Measurements from ENCODE around the gene ALDH3A2.

The ALDH3A2 gene

DNA sequence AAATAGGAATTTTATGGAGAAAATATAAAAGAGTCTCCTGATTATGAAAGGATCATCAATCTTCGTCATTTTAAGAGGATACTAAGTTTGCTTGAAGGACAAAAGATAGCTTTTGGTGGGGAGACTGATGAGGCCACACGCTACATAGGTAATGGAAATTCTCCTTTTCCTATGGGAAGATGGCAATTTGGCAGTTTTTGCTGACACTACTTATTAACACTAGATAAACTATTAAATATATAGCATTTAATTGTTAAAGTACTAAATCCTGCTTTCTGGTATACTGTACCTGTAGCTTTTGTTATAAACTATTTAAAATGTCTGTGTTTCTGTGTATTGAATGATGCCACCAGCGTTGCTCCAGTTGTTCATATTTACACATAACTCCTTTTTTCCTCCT is 12.6 kb downstream of the ALDH3A2 start:
- peaks cover 32 to 68% of the 10 kb centered on the region in 2 experiments for H3K36me3 ChIP-seq (ENCODE audit: control insufficient read depth in 2 of 2, insufficient read depth in 1 of 2, low read length in 2 of 2)
- ChIA-PET POLR2A (interaction anchor here (0.7 to 2.5 kb wide), 2 partner anchors 12 to 84 kb away, joined by 3 to 12 read pairs; partner anchors contain the start of gene ALDH3A2), CTCF (interaction anchor here (0.6 to 1.6 kb wide), 5 partner anchors 8 to 101 kb away, joined by 3 to 7 read pairs (median 4); partner anchors contain the start of gene ALDH3A2)
- H3K4me1 ChIP-seq (ENCODE audit: control insufficient read depth, insufficient read depth, low read length) = peaks cover 3% of the 10 kb centered on the region; the same call in 1 of the 2 replicates
- TF ChIP-seq ZNF24 (tag by site-specific recombination; IDR thresholded peaks at IDR 0.05) = no peak
- TF ChIP-seq, protein P1, sequence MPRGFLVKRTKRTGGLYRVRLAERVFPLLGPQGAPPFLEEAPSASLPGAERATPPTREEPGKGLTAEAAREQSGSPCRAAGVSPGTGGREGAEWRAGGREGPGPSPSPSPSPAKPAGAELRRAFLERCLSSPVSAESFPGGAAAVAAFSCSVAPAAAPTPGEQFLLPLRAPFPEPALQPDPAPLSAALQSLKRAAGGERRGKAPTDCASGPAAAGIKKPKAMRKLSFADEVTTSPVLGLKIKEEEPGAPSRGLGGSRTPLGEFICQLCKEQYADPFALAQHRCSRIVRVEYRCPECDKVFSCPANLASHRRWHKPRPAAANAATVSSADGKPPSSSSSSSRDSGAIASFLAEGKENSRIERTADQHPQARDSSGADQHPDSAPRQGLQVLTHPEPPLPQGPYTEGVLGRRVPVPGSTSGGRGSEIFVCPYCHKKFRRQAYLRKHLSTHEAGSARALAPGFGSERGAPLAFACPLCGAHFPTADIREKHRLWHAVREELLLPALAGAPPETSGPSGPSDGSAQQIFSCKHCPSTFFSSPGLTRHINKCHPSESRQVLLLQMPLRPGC (tag by site-specific recombination; IDR thresholded peaks at IDR 0.05) = no peak
- no peak for TF ChIP-seq ZNF239 (tag by site-specific recombination; IDR thresholded peaks at IDR 0.05)
- no peak for TF ChIP-seq ZFP69B (tag by site-specific recombination; IDR thresholded peaks at IDR 0.05)
- TF ChIP-seq ZNF350 (tag by site-specific recombination; IDR thresholded peaks at IDR 0.05) = no peak
- no peak overlapping the region for H3K27ac ChIP-seq (ENCODE audit: extremely low read depth, low read depth, low read length)
- no peak overlapping the region for H3K4me3 ChIP-seq (ENCODE audit: low read depth, low read length)
- H3K9me3 ChIP-seq (ENCODE audit: control insufficient read depth, insufficient read depth, low read depth, low read length) = no peaks in the 10 kb centered on the region

DNA sequence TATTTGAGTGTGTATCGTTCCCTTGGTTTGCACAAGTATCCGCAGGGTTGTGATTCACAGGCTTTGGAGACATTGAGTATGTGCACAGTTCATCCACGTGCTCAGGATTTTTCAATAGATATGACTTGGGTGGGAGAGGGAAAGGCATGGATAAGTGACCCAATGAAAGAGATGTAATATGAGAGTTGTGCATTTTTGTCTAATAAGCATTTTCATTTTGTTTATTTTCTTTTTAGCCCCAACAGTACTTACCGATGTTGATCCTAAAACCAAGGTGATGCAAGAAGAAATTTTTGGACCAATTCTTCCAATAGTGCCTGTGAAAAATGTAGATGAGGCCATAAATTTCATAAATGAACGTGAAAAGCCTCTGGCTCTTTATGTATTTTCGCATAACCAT is 14.5 kb downstream of the ALDH3A2 start:
- H3K9me3 ChIP-seq (ENCODE audit: control insufficient read depth, insufficient read depth, low read depth, low read length) = no peaks in the 10 kb centered on the region
- ChIA-PET POLR2A (interaction anchor here (2.9 kb wide), 1 partner anchor 14 kb away, joined by 12 read pairs; the partner anchor contains the start of gene ALDH3A2), CTCF (interaction anchor here (0.6 kb wide), 1 partner anchor 716 kb away, joined by 5 read pairs; no protein-coding TSS in a partner anchor)
- peaks cover 3% of the 10 kb centered on the region; the same call in 1 of the 2 replicates for H3K4me1 ChIP-seq (ENCODE audit: control insufficient read depth, insufficient read depth, low read length)
- TF ChIP-seq HOXC10 (CRISPR knock-in tag; IDR thresholded peaks at IDR 0.05) (no peak), ZNF426 (tag by site-specific recombination; IDR thresholded peaks at IDR 0.05) (no peak), ZNF19 (tag by site-specific recombination; IDR thresholded peaks at IDR 0.05; ENCODE audit: low read depth) (no peak), ZNF837 (tag by site-specific recombination; IDR thresholded peaks at IDR 0.05) (no peak), ZNF292 (tag by site-specific recombination; IDR thresholded peaks at IDR 0.05; ENCODE audit: borderline replicate concordance, low read depth) (no peak), SP3 (tag by site-specific recombination; IDR thresholded peaks at IDR 0.05) (no peak), ZNF514 (tag by site-specific recombination; IDR thresholded peaks at IDR 0.05) (no peak), ZNF488 (tag by site-specific recombination; IDR thresholded peaks at IDR 0.05) (no peak), HOXA7 (CRISPR knock-in tag; IDR thresholded peaks at IDR 0.05; ENCODE audit: borderline replicate concordance) (no peak), GLIS2 (tag by site-specific recombination; IDR thresholded peaks at IDR 0.05) (no peak), ZNF324 (tag by site-specific recombination; IDR thresholded peaks at IDR 0.05) (no peak), ZNF529 (tag by site-specific recombination; IDR thresholded peaks at IDR 0.05; ENCODE audit: insufficient replicate concordance) (no peak), ZXDB (tag by site-specific recombination; IDR thresholded peaks at IDR 0.05) (no peak), ZNF311 (tag by site-specific recombination; IDR thresholded peaks at IDR 0.05; ENCODE audit: borderline replicate concordance) (no peak), ZNF121 (tag by site-specific recombination; IDR thresholded peaks at IDR 0.05) (no peak), ZBTB1 (tag by site-specific recombination; IDR thresholded peaks at IDR 0.05) (no peak)
- TF ChIP-seq, protein P2, sequence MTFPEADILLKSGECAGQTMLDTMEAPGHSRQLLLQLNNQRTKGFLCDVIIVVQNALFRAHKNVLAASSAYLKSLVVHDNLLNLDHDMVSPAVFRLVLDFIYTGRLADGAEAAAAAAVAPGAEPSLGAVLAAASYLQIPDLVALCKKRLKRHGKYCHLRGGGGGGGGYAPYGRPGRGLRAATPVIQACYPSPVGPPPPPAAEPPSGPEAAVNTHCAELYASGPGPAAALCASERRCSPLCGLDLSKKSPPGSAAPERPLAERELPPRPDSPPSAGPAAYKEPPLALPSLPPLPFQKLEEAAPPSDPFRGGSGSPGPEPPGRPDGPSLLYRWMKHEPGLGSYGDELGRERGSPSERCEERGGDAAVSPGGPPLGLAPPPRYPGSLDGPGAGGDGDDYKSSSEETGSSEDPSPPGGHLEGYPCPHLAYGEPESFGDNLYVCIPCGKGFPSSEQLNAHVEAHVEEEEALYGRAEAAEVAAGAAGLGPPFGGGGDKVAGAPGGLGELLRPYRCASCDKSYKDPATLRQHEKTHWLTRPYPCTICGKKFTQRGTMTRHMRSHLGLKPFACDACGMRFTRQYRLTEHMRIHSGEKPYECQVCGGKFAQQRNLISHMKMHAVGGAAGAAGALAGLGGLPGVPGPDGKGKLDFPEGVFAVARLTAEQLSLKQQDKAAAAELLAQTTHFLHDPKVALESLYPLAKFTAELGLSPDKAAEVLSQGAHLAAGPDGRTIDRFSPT (tag by site-specific recombination; IDR thresholded peaks at IDR 0.05) = no peak
- no peak overlapping the region for H3K27ac ChIP-seq (ENCODE audit: extremely low read depth, low read depth, low read length)
- H3K36me3 ChIP-seq (ENCODE audit: control insufficient read depth in 2 of 2, insufficient read depth in 1 of 2, low read length in 2 of 2) = peaks cover 33 to 54% of the 10 kb centered on the region in 2 experiments
- no peak overlapping the region for H3K4me3 ChIP-seq (ENCODE audit: low read depth, low read length)
